B cell (primary cell): Measurements from ENCODE around the gene FCRL2.

Experiments
- CTCF ChIP-seq: fragments of 200-600 bp; IDR thresholded peaks from one replicate; pipeline ENCODE4 v1.8.0; 2022; ENCODE audit warnings: antibody characterized with exemption, mild to moderate bottlenecking
- EZH2 ChIP-seq: IDR thresholded peaks from 2 replicates; pipeline ENCODE4 v1.6.1; 2012; ENCODE audit warnings: borderline replicate concordance, low read depth, mild to moderate bottlenecking, moderate library complexity, low read length; ENCODE audit not compliant: insufficient read depth, poor library complexity, severe bottlenecking

DNA sequence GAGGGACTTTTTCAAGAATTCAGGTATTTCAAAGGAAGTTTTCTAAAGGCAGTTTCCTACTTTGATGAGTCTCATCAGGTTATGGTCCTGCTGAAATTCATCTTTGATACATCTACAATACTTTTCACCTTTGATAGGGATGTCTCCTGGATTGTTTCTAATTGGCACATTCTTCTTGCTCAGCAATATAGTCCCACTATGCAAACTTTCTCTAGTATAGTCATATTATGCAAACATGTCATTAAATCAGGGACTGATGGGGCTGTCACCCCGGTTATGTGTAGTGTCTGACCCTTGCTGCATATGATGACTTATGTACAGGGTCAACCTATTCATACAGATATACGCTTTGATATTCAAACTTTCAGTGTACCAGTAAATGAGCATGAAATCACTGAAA is 43.4 kb upstream of the FCRL2 start:
- TF ChIP-seq CTCF = no peak
- TF ChIP-seq EZH2 = no peak
